Measurements from ENCODE around the gene OTUD3.
A peak's percentile ranks its signal among the peaks of the same experiment; 100 is the strongest.
"Not testable (repeated sequence)": the region's sequence is repeated elsewhere in the genome, so short reads cannot be mapped to it uniquely, and the experiment has no call there.

The OTUD3 gene

GRCh38 chr1:19922015-19922688 lies 40.0 kb downstream of the OTUD3 start:
- no peak overlapping the region for H3K27ac Mint-ChIP-seq
- no peak for ATAC-seq

GRCh38 chr1:19923137-19923952 lies 41.1 kb downstream of the OTUD3 start, which contains the start of gene PLA2G2E:
Gene PLA2G2E (minus strand): TSS chr1:19923617. CDS start chr1:19923559, 58 bp downstream.
- no peak for DNase-seq (ENCODE audit: low spot score in 2 of 2)
- Mint-ChIP-seq H3K27ac (no peak within 1 kb of the TSS), H3K4me1 (no peaks in the 10 kb centered on the region), H3K4me3 (no peak within 1 kb of the TSS), H3K36me3 (no peaks in the 10 kb centered on the region), H3K9me3 (no peaks in the 10 kb centered on the region)
- peak; percentile 4 for ATAC-seq

More at GRCh38 chr1:19922015-19922688, 40.0 kb downstream of the OTUD3 start:
- no peaks in the 10 kb centered on the region for H3K36me3 Mint-ChIP-seq
- H3K4me1 Mint-ChIP-seq = no peaks in the 10 kb centered on the region
- DNase-seq (ENCODE audit: low spot score in 2 of 2) = no peak
- no peaks in the 10 kb centered on the region for H3K9me3 Mint-ChIP-seq
- H3K4me3 Mint-ChIP-seq = no peak overlapping the region

GRCh38 chr1:19923953-19924346 lies 41.8 kb downstream of the OTUD3 start:
- no peaks in the 10 kb centered on the region for H3K9me3 Mint-ChIP-seq
- ATAC-seq (no peak), DNase-seq (ENCODE audit: low spot score in 2 of 2) (no peak)
- no peaks in the 10 kb centered on the region for H3K4me1 Mint-ChIP-seq
- no peak overlapping the region for H3K4me3 Mint-ChIP-seq
- H3K27ac Mint-ChIP-seq = no peak overlapping the region
- no peaks in the 10 kb centered on the region for H3K36me3 Mint-ChIP-seq

GRCh38 chr1:19925342-19926070 lies 43.3 kb downstream of the OTUD3 start:
- no peak overlapping the region for H3K27ac Mint-ChIP-seq
- no peaks in the 10 kb centered on the region for H3K36me3 Mint-ChIP-seq
- no peak overlapping the region for H3K4me3 Mint-ChIP-seq
- no peaks in the 10 kb centered on the region for H3K9me3 Mint-ChIP-seq
- no peak for ATAC-seq
- no peaks in the 10 kb centered on the region for H3K4me1 Mint-ChIP-seq
- DNase-seq (ENCODE audit: low spot score in 2 of 2) = no peak

GRCh38 chr1:19926296-19927129 lies 44.3 kb downstream of the OTUD3 start:
- H3K36me3 Mint-ChIP-seq = no peaks in the 10 kb centered on the region
- DNase-seq (ENCODE audit: low spot score in 2 of 2) (no peak), ATAC-seq (no peak)
- no peaks in the 10 kb centered on the region for H3K4me1 Mint-ChIP-seq
- H3K9me3 Mint-ChIP-seq = no peaks in the 10 kb centered on the region
- H3K4me3 Mint-ChIP-seq = no peak overlapping the region
- no peak overlapping the region for H3K27ac Mint-ChIP-seq

GRCh38 chr1:19927130-19927421 lies 44.9 kb downstream of the OTUD3 start:
- H3K4me1 Mint-ChIP-seq; H3K9me3 Mint-ChIP-seq; DNase-seq (ENCODE audit: low spot score in 2 of 2); H3K4me3 Mint-ChIP-seq; H3K36me3 Mint-ChIP-seq; ATAC-seq; H3K27ac Mint-ChIP-seq: not testable (repeated sequence)

- Mint-ChIP-seq H3K36me3 (no peaks in the 10 kb centered on the region), H3K4me3 (no peak overlapping the region), H3K27ac (no peak overlapping the region), H3K4me1 (no peaks in the 10 kb centered on the region), H3K9me3 (peaks cover 9% of the 10 kb centered on the region)
- no peak for DNase-seq (ENCODE audit: low spot score in 2 of 2)
- no peak for ATAC-seq
Observed at GRCh38 chr1:19932866-19933265, 50.7 kb downstream of the OTUD3 start.

- H3K4me3 Mint-ChIP-seq = no peak overlapping the region
- no peak for DNase-seq (ENCODE audit: low spot score in 2 of 2)
Observed at GRCh38 chr1:19934336-19934735, 52.1 kb downstream of the OTUD3 start.

GRCh38 chr1:19936061-19936750 lies 54.0 kb downstream of the OTUD3 start:
- no peak overlapping the region for H3K4me3 Mint-ChIP-seq
- H3K4me1 Mint-ChIP-seq = no peaks in the 10 kb centered on the region
- H3K36me3 Mint-ChIP-seq = no peaks in the 10 kb centered on the region
- peaks cover 9% of the 10 kb centered on the region for H3K9me3 Mint-ChIP-seq
- no peak for DNase-seq (ENCODE audit: low spot score in 2 of 2)
- no peak overlapping the region for H3K27ac Mint-ChIP-seq
- no peak for ATAC-seq

More at GRCh38 chr1:19934336-19934735, 52.1 kb downstream of the OTUD3 start:
- ATAC-seq = no peak
- H3K9me3 Mint-ChIP-seq = peaks cover 9% of the 10 kb centered on the region
- H3K4me1 Mint-ChIP-seq = no peaks in the 10 kb centered on the region
- H3K36me3 Mint-ChIP-seq = no peaks in the 10 kb centered on the region
- no peak overlapping the region for H3K27ac Mint-ChIP-seq

- ATAC-seq = no peak
- H3K4me3 Mint-ChIP-seq = no peak overlapping the region
- no peak overlapping the region for H3K27ac Mint-ChIP-seq
- no peaks in the 10 kb centered on the region for H3K36me3 Mint-ChIP-seq
- no peaks in the 10 kb centered on the region for H3K4me1 Mint-ChIP-seq
- DNase-seq (ENCODE audit: low spot score in 2 of 2) = no peak
- H3K9me3 Mint-ChIP-seq = no peaks in the 10 kb centered on the region
Observed at GRCh38 chr1:19938472-19938871, 56.3 kb downstream of the OTUD3 start.

- ATAC-seq = no peak
- H3K27ac Mint-ChIP-seq = no peak overlapping the region
Observed at GRCh38 chr1:19940486-19941205, 58.5 kb downstream of the OTUD3 start.

GRCh38 chr1:19941206-19941568 lies 59.0 kb downstream of the OTUD3 start:
- ATAC-seq (no peak), DNase-seq (ENCODE audit: low spot score in 2 of 2) (no peak)
- H3K9me3 Mint-ChIP-seq = no peaks in the 10 kb centered on the region
- no peaks in the 10 kb centered on the region for H3K4me1 Mint-ChIP-seq
- H3K27ac Mint-ChIP-seq = no peak overlapping the region
- no peaks in the 10 kb centered on the region for H3K36me3 Mint-ChIP-seq
- H3K4me3 Mint-ChIP-seq = no peak overlapping the region

More at GRCh38 chr1:19940486-19941205, 58.5 kb downstream of the OTUD3 start:
- Mint-ChIP-seq H3K36me3 (no peaks in the 10 kb centered on the region), H3K4me1 (no peaks in the 10 kb centered on the region), H3K9me3 (no peaks in the 10 kb centered on the region), H3K4me3 (no peak overlapping the region)
- DNase-seq (ENCODE audit: low spot score in 2 of 2) = no peak

- H3K9me3 Mint-ChIP-seq = no peaks in the 10 kb centered on the region
- H3K4me3 Mint-ChIP-seq = no peak overlapping the region
- H3K27ac Mint-ChIP-seq = no peak overlapping the region
- no peak for DNase-seq (ENCODE audit: low spot score in 2 of 2)
- ATAC-seq = no peak
- no peaks in the 10 kb centered on the region for H3K4me1 Mint-ChIP-seq
- H3K36me3 Mint-ChIP-seq = no peaks in the 10 kb centered on the region
Observed at GRCh38 chr1:19942088-19942487, 59.9 kb downstream of the OTUD3 start.

GRCh38 chr1:19942657-19943056 lies 60.5 kb downstream of the OTUD3 start:
- Mint-ChIP-seq H3K4me1 (no peaks in the 10 kb centered on the region), H3K4me3 (no peak overlapping the region), H3K36me3 (no peaks in the 10 kb centered on the region), H3K27ac (no peak overlapping the region), H3K9me3 (no peaks in the 10 kb centered on the region)
- ATAC-seq (no peak), DNase-seq (ENCODE audit: low spot score in 2 of 2) (no peak)
